Transverse colon (tissue), 4 donors: ENCODE measurements around the gene APBB2.

ENCODE experiments used
- CTCF ChIP-seq, 5 experiments: fragments of 200-600 bp in 3 of 5; fragments of 450-650 bp in 2 of 5; sonication (generic) in 3 of 5; IDR thresholded peaks; 1 replicate in 2 of 5; 2 replicates in 3 of 5; pipeline ENCODE4 v1.5.1; 2016 to 2017; ENCODE audit warnings: antibody characterized with exemption in 5 of 5, inconsistent platforms in 3 of 5, mild to moderate bottlenecking in 2 of 5, moderate library complexity in 1 of 5
- POLR2A ChIP-seq: fragments of 450-650 bp; IDR thresholded peaks from one replicate; pipeline ENCODE4 v1.6.1; 2016; ENCODE audit warnings: antibody characterized with exemption, mild to moderate bottlenecking, moderate library complexity
- POLR2AphosphoS5 ChIP-seq, 3 donors: sonication (generic); formaldehyde crosslinking; IDR thresholded peaks; one replicate each; pipeline ENCODE4 v1.6.1; 2016; ENCODE audit warnings: antibody characterized with exemption in 3 of 3

- TF ChIP-seq CTCF (IDR thresholded peaks at IDR 0.05) (no peak), POLR2A (no peak), POLR2AphosphoS5 (IDR thresholded peaks at IDR 0.05) (no peak)
Observed at GRCh38 chr4:40927074-40927473, 287.3 kb downstream of the APBB2 start.
